Effector memory CD8-positive, alpha-beta T cell (primary cell): ENCODE results near the gene CPNE5.
A peak's percentile ranks its signal among the peaks of the same experiment; 100 is the strongest.

Experiments
- ATAC-seq: fragments of 150-1000 bp; cut with Tn5 transposase; replicated peaks from 2 replicates; pipeline ENCODE4 v1.10.0; 2021; ENCODE audit warnings: mild to moderate bottlenecking, moderate library complexity
- DNase-seq, 3 experiments: peaks; one replicate each; pipeline ENCODE4 v3.0.0; 2021
- H3K27ac Mint-ChIP-seq, 2 donors: one replicate each; pipeline ENCODE4 v1.8.0; 2022; ENCODE audit warnings: mild to moderate bottlenecking in 2 of 2, mixed read lengths in 2 of 2, moderate library complexity in 2 of 2
- H3K27me3 Mint-ChIP-seq, 2 donors: one replicate each; pipeline ENCODE4 v1.8.0; 2022; ENCODE audit warnings: mixed read lengths in 2 of 2
- H3K36me3 Mint-ChIP-seq: one replicate; pipeline ENCODE4 v1.8.0; 2022; ENCODE audit warnings: mild to moderate bottlenecking, moderate library complexity, mixed read lengths; ENCODE audit not compliant: insufficient read depth
- H3K4me1 Mint-ChIP-seq, 2 donors: one replicate each; pipeline ENCODE4 v1.8.0; 2022; ENCODE audit warnings: low read depth in 2 of 2, mixed read lengths in 2 of 2
- H3K4me3 Mint-ChIP-seq, 2 donors: one replicate each; pipeline ENCODE4 v1.8.0; 2022; ENCODE audit warnings: mild to moderate bottlenecking in 2 of 2, mixed read lengths in 2 of 2, moderate library complexity in 2 of 2
- H3K9me3 Mint-ChIP-seq, 2 donors: one replicate each; pipeline ENCODE4 v1.8.0; 2022; ENCODE audit warnings: mixed read lengths in 2 of 2

The CPNE5 gene

GRCh38 chr6:36780442-36781177 is 58.6 kb downstream of the CPNE5 start:
- peaks cover 3% of the 10 kb centered on the region for H3K36me3 Mint-ChIP-seq
- no peak for ATAC-seq
- no peaks in the 10 kb centered on the region for H3K9me3 Mint-ChIP-seq
- no peak for DNase-seq
- H3K27me3 Mint-ChIP-seq: no peaks in the 10 kb centered on the region
- peaks cover 9 to 22% of the 10 kb centered on the region in 2 donors for H3K4me1 Mint-ChIP-seq
- H3K27ac Mint-ChIP-seq: no peak overlapping the region
- no peak overlapping the region for H3K4me3 Mint-ChIP-seq

GRCh38 chr6:36779227-36779626 is 60.0 kb downstream of the CPNE5 start:
- DNase-seq (peak in 1 of 3 experiments; percentile 10), ATAC-seq (peak; percentile 73)
- Mint-ChIP-seq H3K36me3 (peaks cover 3% of the 10 kb centered on the region), H3K27ac (no peak overlapping the region), H3K27me3 (no peaks in the 10 kb centered on the region), H3K4me3 (no peak overlapping the region), H3K9me3 (no peaks in the 10 kb centered on the region), H3K4me1 (peaks cover 9 to 22% of the 10 kb centered on the region in 2 donors)

- ATAC-seq (no peak), DNase-seq (no peak)
- Mint-ChIP-seq H3K4me3 (no peak overlapping the region), H3K9me3 (no peaks in the 10 kb centered on the region), H3K36me3 (no peaks in the 10 kb centered on the region), H3K27me3 (no peaks in the 10 kb centered on the region), H3K4me1 (peaks cover 7 to 22% of the 10 kb centered on the region in 2 donors), H3K27ac (peak overlapping the region in 1 of 2 donors; percentile 50)
Measured at GRCh38 chr6:36777801-36778200, 61.4 kb downstream of the CPNE5 start.

DNA sequence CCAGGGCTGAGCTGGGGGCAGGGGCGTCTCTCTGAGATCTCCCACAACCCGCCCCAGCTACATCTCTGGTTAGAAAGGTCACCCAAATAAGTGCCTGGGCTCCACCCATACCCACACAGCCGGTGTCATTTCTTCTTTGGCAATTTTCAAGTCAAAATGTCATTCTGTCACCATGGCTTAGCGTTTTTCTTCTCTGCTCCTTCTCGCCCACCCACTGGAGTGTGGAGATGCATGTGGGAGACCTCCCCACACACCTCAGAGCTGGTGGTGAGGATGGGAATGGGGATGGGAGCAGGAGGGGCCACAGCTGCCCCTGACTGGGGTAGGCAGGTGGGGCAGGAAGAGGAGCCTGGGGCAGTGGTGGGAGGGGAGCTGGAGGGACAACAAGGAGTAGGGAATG is 63.1 kb downstream of the CPNE5 start:
- ATAC-seq (no peak), DNase-seq (no peak)
- Mint-ChIP-seq H3K4me3 (no peak overlapping the region), H3K27ac (peak overlapping the region in 1 of 2 donors; percentile 13), H3K36me3 (no peaks in the 10 kb centered on the region), H3K4me1 (peaks cover 8 to 24% of the 10 kb centered on the region in 2 donors), H3K9me3 (no peaks in the 10 kb centered on the region), H3K27me3 (no peaks in the 10 kb centered on the region)

- no peak for DNase-seq
- peaks cover 22 to 35% of the 10 kb centered on the region in 2 donors for H3K4me1 Mint-ChIP-seq
- H3K27me3 Mint-ChIP-seq: no peaks in the 10 kb centered on the region
- peaks cover 9% of the 10 kb centered on the region for H3K36me3 Mint-ChIP-seq
- no peak for ATAC-seq
- peak overlapping the region in 1 of 2 donors; percentile 30 for H3K27ac Mint-ChIP-seq
- no peaks in the 10 kb centered on the region for H3K9me3 Mint-ChIP-seq
- no peak overlapping the region for H3K4me3 Mint-ChIP-seq
Measured at GRCh38 chr6:36774331-36774730, 64.9 kb downstream of the CPNE5 start.

DNA sequence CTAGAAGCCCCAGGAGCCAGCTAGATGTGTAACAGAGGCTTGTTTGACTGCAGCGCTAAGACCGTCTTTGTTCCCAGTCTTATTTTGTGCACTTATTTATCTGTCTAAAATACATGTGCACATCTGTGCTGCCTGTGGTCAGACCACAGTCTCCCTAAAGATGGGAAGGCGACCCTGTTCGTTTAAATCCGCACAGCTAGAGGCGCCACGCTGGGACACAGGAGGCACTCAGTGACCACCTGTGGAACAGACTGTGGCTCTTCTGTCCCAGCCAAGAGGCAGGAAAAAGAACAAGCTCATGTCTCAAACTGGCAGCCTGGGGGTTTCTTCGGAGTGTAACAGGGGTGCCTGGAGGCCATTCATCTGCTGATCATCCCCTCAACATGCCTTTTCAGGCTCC is 66.8 kb downstream of the CPNE5 start:
- Mint-ChIP-seq H3K36me3 (peaks cover 12% of the 10 kb centered on the region), H3K27me3 (no peaks in the 10 kb centered on the region), H3K4me1 (peaks cover 31 to 33% of the 10 kb centered on the region in 2 donors), H3K4me3 (no peak overlapping the region), H3K27ac (peak overlapping the region in 1 of 2 donors; percentile 84), H3K9me3 (no peaks in the 10 kb centered on the region)
- DNase-seq (no peak), ATAC-seq (no peak)

GRCh38 chr6:36771145-36771544 is 68.1 kb downstream of the CPNE5 start:
- Mint-ChIP-seq H3K4me3 (peak overlapping the region in 1 of 2 donors; percentile 2), H3K4me1 (peaks cover 33 to 36% of the 10 kb centered on the region in 2 donors), H3K27ac (peak overlapping the region; percentile 84 to 88), H3K9me3 (no peaks in the 10 kb centered on the region), H3K27me3 (no peaks in the 10 kb centered on the region), H3K36me3 (peaks cover 12% of the 10 kb centered on the region)
- ATAC-seq (no peak), DNase-seq (no peak)

DNA sequence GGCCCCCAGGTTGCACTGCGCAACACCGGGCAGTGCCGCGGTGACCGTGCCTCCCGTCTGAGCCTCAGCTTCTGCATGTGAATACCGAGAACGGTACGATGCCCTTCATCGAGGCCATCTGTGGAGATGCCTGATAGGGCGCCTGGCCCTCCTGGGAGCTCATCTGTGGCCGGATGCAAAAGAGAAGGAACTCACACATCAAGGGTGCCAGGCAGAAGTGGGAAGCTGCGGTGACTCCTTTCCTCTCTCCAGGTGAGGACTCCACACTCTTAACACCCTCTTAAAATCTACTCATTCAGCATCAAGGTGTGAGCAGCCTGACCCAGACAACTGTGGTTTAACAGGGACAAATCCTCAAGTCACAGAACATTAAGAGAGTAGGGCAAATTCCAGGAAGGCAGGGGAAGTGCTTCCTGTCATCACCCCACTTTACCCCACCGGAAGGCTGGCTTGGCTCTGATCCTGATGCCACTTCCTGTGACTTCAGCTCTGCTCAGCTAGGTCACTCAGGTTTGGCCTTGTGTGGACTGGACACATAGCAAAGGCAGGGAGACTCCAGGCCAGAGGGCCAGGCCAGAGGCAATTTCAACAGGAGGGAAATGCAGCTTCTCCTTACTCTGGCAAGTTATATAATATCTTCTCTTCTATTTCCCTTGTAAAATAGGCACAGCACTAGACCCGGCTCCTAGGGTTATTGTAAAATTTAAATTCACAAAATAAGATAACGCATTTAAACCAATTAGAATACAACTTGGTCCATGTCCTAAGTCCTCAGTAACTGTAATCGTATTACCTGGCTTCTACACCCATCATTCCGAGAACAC is 69.4 kb downstream of the CPNE5 start:
- Mint-ChIP-seq H3K9me3 (no peaks in the 10 kb centered on the region), H3K27me3 (no peaks in the 10 kb centered on the region), H3K4me3 (peak overlapping the region; percentile 21 to 69), H3K36me3 (peaks cover 12% of the 10 kb centered on the region), H3K4me1 (peaks cover 36% of the 10 kb centered on the region in 2 donors), H3K27ac (peak overlapping the region; percentile 84 to 88)
- ATAC-seq (peak; percentile 65), DNase-seq (no peak)

DNA sequence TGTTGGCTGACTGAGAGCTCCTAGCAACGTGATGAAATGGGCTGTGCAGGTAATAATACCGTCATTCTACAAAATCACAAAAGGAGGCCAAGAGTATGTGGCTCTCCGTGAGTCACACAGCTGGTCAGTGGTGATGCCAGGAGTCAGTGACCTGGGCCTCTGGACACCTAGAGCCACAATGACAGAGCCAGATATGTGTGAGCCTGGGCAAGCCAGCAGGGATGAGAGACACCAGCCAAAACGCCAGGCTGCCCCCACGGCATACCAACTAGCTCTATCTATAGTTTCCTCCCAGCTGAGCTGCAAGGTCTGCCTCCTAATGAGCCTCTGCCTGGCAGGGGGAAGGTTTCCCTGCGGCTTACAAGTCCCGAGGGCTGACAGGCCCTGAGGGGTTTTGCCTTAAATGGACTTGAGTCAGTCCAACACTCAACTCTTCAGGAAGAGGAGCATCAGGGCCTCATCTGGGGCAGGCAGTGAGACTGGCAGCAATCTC is 70.0 kb downstream of the CPNE5 start:
- Mint-ChIP-seq H3K9me3 (no peaks in the 10 kb centered on the region), H3K27me3 (no peaks in the 10 kb centered on the region), H3K27ac (peak overlapping the region; percentile 84 to 88), H3K4me3 (peak overlapping the region; percentile 21 to 69), H3K4me1 (peaks cover 36% of the 10 kb centered on the region in 2 donors), H3K36me3 (peaks cover 12% of the 10 kb centered on the region)
- DNase-seq (no peak), ATAC-seq (no peak)

- H3K36me3 Mint-ChIP-seq: peaks cover 15% of the 10 kb centered on the region
- H3K9me3 Mint-ChIP-seq: no peaks in the 10 kb centered on the region
- H3K4me1 Mint-ChIP-seq: peaks cover 35 to 36% of the 10 kb centered on the region in 2 donors
- DNase-seq (no peak), ATAC-seq (no peak)
- H3K4me3 Mint-ChIP-seq: no peak overlapping the region
- H3K27ac Mint-ChIP-seq: no peak overlapping the region
- H3K27me3 Mint-ChIP-seq: no peaks in the 10 kb centered on the region
Measured at GRCh38 chr6:36766399-36766945, 72.8 kb downstream of the CPNE5 start.

GRCh38 chr6:36765594-36766398 is 73.4 kb downstream of the CPNE5 start:
- ATAC-seq (peak; percentile 80), DNase-seq (peak; percentile 74 to 77 (median 75))
- H3K9me3 Mint-ChIP-seq: no peaks in the 10 kb centered on the region
- peaks cover 15% of the 10 kb centered on the region for H3K36me3 Mint-ChIP-seq
- H3K4me1 Mint-ChIP-seq: peaks cover 28 to 29% of the 10 kb centered on the region in 2 donors
- no peak overlapping the region for H3K4me3 Mint-ChIP-seq
- H3K27me3 Mint-ChIP-seq: no peaks in the 10 kb centered on the region
- H3K27ac Mint-ChIP-seq: peak overlapping the region in 1 of 2 donors; percentile 38

DNA sequence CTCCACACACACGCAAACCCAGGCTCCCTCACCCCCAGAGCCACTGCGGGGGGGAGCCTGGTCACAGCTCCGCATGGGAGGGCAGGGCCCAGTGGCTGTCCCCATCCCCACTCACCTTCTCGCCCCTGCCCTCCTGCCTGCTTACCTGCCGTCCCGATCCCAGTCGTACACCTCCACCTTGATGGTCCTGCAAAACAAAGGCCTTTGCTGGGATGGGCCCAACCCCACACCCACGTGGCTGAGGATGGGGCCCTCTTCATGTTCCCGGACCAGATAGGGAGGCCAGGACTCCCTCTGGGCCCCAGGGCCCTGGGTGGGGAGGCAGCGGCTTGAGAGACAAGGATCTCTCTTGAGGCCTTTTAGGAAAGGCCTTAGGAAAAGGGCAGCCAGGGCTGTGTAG is 74.1 kb downstream of the CPNE5 start:
- Mint-ChIP-seq H3K4me1 (peaks cover 23 to 24% of the 10 kb centered on the region in 2 donors), H3K27ac (no peak overlapping the region), H3K9me3 (no peaks in the 10 kb centered on the region), H3K36me3 (peaks cover 13% of the 10 kb centered on the region), H3K4me3 (no peak overlapping the region), H3K27me3 (no peaks in the 10 kb centered on the region)
- ATAC-seq: no peak
- DNase-seq: no peak

- Mint-ChIP-seq H3K36me3 (peaks cover 7% of the 10 kb centered on the region), H3K9me3 (no peaks in the 10 kb centered on the region), H3K27me3 (no peaks in the 10 kb centered on the region), H3K27ac (no peak overlapping the region), H3K4me3 (no peak overlapping the region), H3K4me1 (peaks cover 20% of the 10 kb centered on the region in 2 donors)
- ATAC-seq: no peak
- DNase-seq: no peak
Measured at GRCh38 chr6:36762123-36762522, 77.1 kb downstream of the CPNE5 start.
